K562 (cell line): Measurements from ENCODE around the gene GNG14.

Experiments used
- HNRNPH1 ChIP-seq: fragments of 200-400 bp; formaldehyde crosslinking; optimal IDR thresholded peaks from 2 replicates; pipeline ENCODE3; 2017; ENCODE audit warnings: low read depth, mild to moderate bottlenecking, low read length, moderate library complexity
- RFX7 ChIP-seq: fragments of 250-450 bp; sonication (Bioruptor Pico); IDR thresholded peaks from 2 replicates; pipeline ENCODE4 v1.5.1; 2021; ENCODE audit warnings: mild to moderate bottlenecking

DNA sequence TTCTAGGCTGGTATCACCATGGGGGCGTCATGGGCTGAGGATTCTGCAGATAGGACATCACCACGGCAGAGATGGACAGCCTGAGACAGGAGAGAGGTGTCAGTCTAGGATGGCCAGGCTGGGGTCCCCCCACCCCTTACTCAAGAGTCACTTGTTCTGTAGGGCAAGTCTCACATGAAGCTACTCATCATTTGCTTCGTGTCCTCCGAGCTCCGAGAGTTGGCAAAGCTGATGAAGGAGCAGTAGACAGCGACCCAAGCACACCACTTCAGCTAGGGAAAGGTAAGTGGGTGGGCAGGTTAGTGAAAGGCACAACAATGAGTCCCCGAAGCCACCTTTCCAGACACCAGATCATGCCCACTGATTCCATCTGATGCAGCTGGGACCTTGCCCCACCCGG lies 19.5 kb upstream of the GNG14 start:
- no peak for TF ChIP-seq HNRNPH1
- TF ChIP-seq RFX7 (CRISPR knock-in tag) = no peak
